Measurements from ENCODE around the gene YPEL3. TPM values are rescaled to one million over a fixed set of nuclear protein-coding genes. Genes with fewer than 3 reads are reported as not detected.
A peak's percentile ranks its signal among the peaks of the same experiment; 100 is the strongest.

The YPEL3 gene
- total RNA-seq, 1 experiment from 2014 or later, result 8.8 TPM

DNA sequence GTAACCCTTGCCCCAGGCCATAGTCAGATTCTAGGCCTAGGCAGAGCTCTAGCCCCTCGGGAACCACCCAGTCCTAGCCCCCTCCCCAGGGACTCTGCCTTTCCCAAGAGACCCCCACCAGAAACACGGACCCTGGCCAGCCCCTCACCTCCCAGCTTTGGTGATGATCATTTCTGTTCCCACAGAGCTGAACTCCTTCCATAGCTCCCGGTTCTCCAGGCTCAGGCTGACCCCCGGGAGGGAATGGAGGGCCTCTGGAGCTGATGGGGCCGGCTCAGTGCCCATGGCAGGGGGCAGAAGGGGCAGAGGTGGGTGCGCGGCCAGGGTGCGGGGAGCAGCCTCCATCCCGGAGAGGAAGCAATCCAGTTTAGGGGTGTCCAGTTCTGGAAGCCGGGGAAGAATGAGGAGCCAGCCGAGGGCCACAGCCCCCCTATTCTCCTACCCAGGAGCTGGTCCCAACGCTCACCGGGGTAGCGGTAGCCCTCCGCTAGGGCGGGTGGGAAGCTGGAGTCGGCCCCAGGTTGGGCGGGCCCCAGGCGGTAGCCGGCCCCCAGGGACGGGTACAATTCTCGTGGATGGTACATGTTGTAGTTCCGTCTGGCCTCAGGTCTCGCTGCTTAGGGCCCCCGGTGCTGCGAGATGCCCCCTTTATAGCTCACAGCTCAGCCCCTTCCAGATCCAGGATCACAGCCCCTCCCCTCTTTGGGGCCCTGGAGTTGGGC, 5.2 kb downstream of the YPEL3 start:
- H3K4me3 Mint-ChIP-seq (ENCODE audit: unreplicated experiment), result no peak overlapping the region
- H3K9me3 Mint-ChIP-seq (ENCODE audit: unreplicated experiment), result no peaks in the 10 kb centered on the region
- DNase-seq (ENCODE audit: unreplicated experiment), result no peak
- POLR2A ChIA-PET, result interaction anchor here (0.6 to 3.6 kb wide), 7 partner anchors 11 to 1048 kb away, joined by 3 to 50 read pairs (median 5); partner anchors contain the start of genes ALDOA, CORO1A, MAPK3 and PPP4C
- no TSS peak for BruUV-seq (replicated peaks)
- peaks cover 17% of the 10 kb centered on the region for H3K36me3 Mint-ChIP-seq (ENCODE audit: insufficient read depth, unreplicated experiment)
- peak overlapping the region; percentile 57 for H3K27ac Mint-ChIP-seq (ENCODE audit: low read depth, unreplicated experiment)
- TF ChIP-seq, protein P1, sequence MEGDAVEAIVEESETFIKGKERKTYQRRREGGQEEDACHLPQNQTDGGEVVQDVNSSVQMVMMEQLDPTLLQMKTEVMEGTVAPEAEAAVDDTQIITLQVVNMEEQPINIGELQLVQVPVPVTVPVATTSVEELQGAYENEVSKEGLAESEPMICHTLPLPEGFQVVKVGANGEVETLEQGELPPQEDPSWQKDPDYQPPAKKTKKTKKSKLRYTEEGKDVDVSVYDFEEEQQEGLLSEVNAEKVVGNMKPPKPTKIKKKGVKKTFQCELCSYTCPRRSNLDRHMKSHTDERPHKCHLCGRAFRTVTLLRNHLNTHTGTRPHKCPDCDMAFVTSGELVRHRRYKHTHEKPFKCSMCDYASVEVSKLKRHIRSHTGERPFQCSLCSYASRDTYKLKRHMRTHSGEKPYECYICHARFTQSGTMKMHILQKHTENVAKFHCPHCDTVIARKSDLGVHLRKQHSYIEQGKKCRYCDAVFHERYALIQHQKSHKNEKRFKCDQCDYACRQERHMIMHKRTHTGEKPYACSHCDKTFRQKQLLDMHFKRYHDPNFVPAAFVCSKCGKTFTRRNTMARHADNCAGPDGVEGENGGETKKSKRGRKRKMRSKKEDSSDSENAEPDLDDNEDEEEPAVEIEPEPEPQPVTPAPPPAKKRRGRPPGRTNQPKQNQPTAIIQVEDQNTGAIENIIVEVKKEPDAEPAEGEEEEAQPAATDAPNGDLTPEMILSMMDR (IDR thresholded peaks at IDR 0.05; ENCODE audit: unreplicated experiment), result no peak
- intact Hi-C loops (cut with micrococcal nuclease), result loop anchor here (10.0 kb wide), 1 partner anchor 314 kb away; the partner anchor contains the start of gene ZNF771
- peaks cover 35% of the 10 kb centered on the region for H3K4me1 Mint-ChIP-seq (ENCODE audit: insufficient read depth, unreplicated experiment)
- no peaks in the 10 kb centered on the region for H3K27me3 Mint-ChIP-seq (ENCODE audit: insufficient read depth, unreplicated experiment)
- CTCF ChIA-PET, result interaction anchor here (0.6 to 4.3 kb wide), 11 partner anchors 9 to 538 kb away, joined by 3 to 24 read pairs (median 4); partner anchors contain the start of gene GDPD3

DNA sequence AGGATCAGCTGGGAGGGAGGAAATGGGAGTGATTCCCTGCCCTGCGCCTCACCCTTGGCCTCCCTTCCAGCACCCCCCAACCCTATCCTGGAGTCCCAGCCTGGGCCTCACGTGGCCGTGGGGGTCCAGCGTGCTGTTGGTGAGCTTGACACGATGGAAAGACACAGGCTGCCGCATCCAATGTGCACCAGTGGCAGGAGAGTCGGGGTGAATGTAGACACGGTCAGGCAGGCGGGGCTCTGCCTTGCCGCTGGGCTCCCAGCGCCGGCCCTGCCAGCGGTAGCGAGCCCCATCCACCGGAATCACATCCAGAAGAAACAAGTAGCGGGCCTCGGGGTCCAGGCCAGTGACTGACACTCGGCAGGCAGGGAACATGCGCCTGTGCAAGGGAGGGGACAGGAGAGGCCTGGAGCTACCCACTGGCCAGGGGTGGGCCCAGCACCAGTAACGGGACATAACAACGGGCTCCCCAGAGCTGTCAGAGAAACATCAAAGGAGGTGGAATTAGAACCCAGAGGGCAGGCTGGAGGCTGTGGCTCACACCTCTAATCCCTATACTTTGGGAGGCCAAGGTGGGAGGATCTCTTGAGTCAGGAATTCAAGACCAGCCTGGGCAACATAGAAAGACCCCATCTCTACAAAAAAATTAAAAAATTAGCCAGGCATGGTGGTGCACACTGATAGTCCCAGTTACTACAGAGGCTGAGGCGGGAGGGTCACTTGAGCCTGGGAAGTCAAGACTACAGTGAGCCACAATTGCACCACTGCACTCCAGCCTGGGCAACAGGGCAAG, 7.0 kb downstream of the YPEL3 start:
- CTCF ChIA-PET, result interaction anchor here (4.3 kb wide), 1 partner anchor 12 kb away, joined by 24 read pairs; no protein-coding TSS in a partner anchor
- peaks cover 15% of the 10 kb centered on the region for H3K36me3 Mint-ChIP-seq (ENCODE audit: insufficient read depth, unreplicated experiment)
- H3K27me3 Mint-ChIP-seq (ENCODE audit: insufficient read depth, unreplicated experiment), result no peaks in the 10 kb centered on the region
- TF ChIP-seq, protein P1 (IDR thresholded peaks at IDR 0.05; ENCODE audit: unreplicated experiment), result no peak
- H3K4me3 Mint-ChIP-seq (ENCODE audit: unreplicated experiment), result no peak overlapping the region
- intact Hi-C loops (cut with micrococcal nuclease), result no loop called here
- DNase-seq (ENCODE audit: unreplicated experiment), result no peak
- H3K9me3 Mint-ChIP-seq (ENCODE audit: unreplicated experiment), result no peaks in the 10 kb centered on the region
- no TSS peak for BruUV-seq (replicated peaks)
- no peak overlapping the region for H3K27ac Mint-ChIP-seq (ENCODE audit: low read depth, unreplicated experiment)
- H3K4me1 Mint-ChIP-seq (ENCODE audit: insufficient read depth, unreplicated experiment), result peaks cover 25% of the 10 kb centered on the region
- POLR2A ChIA-PET, result interaction anchor here (0.8 to 3.6 kb wide), 3 partner anchors 10 to 35 kb away, joined by 3 to 50 read pairs (median 4); partner anchors contain the start of gene PPP4C

DNA sequence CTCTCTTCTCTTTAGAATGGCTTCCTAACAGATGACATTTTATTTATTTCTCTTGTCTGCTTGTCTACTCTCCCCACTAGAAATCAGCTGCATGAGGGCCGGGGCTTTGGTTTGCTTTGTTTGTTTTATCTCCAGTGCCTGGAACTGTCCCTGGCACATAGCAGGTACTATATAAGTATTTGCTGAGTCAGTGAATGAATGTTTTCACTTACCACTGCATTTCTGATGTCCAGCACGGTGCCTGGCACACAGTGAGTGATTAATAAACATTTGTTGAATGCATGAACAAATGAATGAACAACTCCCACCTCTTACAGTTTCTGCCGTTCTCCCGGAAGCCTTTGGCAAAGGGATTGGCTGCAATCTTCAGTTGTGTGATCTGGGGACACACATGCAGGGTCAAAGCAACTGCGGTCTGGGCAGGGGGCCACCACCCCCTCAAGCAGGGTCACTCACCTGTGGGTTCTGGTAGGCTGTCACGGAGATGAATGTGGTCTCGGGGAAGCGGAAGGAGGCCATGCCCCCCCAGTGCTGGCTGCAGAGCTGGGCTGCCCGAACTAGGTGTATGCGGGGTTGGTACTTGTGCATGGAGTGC, 7.7 kb downstream of the YPEL3 start:
- Mint-ChIP-seq H3K27ac (ENCODE audit: low read depth, unreplicated experiment) (no peak overlapping the region), H3K36me3 (ENCODE audit: insufficient read depth, unreplicated experiment) (peaks cover 14% of the 10 kb centered on the region), H3K27me3 (ENCODE audit: insufficient read depth, unreplicated experiment) (no peaks in the 10 kb centered on the region), H3K9me3 (ENCODE audit: unreplicated experiment) (no peaks in the 10 kb centered on the region), H3K4me3 (ENCODE audit: unreplicated experiment) (no peak overlapping the region), H3K4me1 (ENCODE audit: insufficient read depth, unreplicated experiment) (peaks cover 25% of the 10 kb centered on the region)
- DNase-seq (ENCODE audit: unreplicated experiment), result no peak
- POLR2A ChIA-PET, result interaction anchor here (0.9 to 1.6 kb wide), 2 partner anchors 10 to 13 kb away, joined by 3 to 4 read pairs; no protein-coding TSS in a partner anchor
- CTCF ChIA-PET, result no interaction called here
- BruUV-seq (replicated peaks), result no TSS peak
- TF ChIP-seq, protein P1 (IDR thresholded peaks at IDR 0.05; ENCODE audit: unreplicated experiment), result no peak
- intact Hi-C loops (cut with micrococcal nuclease), result no loop called here

All from MCF 10A (cell line).